NCI-H748 treated with DMSO at 0.1 percent for 48 hours (cell line): ENCODE data around the gene PTAFR.

ENCODE experiments used
- DNase-seq: peaks from one replicate; lab custom pipeline; 2025; lab: John Stamatoyannopoulos, UW

Gene PTAFR

DNA sequence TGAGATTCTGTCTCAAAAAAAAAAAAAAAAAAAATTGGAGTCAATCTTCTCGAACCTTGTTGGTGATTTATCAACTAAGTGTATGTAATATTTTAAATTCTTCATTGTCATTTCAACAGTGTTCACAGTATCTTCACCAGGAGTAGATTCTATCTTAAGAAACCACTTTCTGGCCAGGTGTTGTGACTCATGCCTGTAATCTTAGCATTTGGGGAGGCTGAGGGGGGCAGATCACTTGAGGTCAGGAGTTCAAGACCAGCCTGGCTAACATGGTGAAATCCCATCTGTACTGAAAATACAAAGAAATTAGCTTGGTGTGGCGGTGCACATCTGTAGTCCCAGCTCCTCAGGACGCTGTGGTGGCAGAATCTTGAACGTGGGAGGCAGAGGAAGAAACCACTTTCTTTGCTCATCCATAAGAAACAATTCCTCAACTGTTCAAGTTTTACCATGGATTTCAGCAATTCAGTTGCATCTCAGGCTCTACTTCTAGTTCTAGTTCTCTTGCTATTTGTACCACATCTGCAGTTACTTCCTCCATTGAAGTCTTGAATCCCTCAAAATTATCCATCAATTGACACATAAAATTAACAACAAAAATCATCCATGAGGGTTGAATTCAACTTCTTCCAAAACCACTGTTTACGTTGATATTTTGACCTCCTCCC lies 57.7 kb downstream of the PTAFR start:
- DNase-seq = no peak

DNA sequence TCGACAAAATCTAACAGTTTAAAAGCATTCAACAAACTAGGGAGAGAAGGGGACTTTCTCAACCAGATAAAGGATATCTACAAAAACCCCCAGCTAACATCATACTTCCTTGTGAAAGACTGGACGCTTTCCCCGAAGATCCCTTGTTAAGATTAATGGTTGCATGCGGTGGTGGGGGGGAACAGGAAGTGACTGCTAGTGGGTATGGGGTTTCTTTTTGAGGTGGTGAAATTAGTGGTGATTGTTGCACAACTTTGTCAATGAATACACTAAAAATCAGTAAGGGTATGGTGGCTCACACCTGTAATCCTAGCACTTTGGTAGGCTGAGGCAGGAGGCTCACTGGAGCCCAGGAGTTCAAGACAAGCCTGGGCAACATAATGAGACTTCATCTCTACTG lies 61.2 kb downstream of the PTAFR start:
- DNase-seq = no peak

DNA sequence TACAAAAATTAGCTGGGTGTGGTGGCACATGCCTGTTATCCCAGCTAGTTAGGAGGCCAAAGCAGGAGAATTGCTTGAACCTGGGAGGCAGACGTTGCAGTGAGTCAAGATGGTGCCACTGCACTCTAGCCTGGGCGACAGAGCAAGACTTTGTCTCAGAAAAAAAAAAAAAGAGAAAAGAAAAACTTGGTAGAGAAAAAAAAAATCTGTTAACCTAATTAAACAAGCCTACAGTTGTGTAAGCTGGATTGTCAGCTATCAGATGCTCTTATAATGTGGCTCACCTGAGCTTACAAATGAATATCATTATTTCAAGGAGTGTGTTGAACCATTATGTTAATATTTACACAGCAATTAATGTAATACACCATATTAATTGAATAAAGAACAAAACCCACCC lies 61.6 kb downstream of the PTAFR start:
- no peak for DNase-seq

DNA sequence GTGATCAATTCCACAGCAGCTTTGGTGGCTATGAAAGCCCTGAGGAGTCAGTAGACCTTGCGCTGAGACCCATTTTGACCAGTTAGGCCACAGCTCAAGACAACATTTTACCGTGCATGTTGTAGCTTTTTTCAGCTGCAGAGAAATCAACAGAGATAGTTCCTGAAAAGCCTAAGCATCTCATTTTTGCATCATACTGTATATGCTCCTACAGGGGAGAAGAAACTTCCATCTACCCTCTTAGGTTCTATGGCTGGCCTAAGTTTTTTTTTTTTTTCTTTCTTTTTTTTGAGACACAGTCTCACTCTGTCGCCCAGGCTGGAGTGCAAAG lies 63.3 kb downstream of the PTAFR start:
- no peak for DNase-seq

DNA sequence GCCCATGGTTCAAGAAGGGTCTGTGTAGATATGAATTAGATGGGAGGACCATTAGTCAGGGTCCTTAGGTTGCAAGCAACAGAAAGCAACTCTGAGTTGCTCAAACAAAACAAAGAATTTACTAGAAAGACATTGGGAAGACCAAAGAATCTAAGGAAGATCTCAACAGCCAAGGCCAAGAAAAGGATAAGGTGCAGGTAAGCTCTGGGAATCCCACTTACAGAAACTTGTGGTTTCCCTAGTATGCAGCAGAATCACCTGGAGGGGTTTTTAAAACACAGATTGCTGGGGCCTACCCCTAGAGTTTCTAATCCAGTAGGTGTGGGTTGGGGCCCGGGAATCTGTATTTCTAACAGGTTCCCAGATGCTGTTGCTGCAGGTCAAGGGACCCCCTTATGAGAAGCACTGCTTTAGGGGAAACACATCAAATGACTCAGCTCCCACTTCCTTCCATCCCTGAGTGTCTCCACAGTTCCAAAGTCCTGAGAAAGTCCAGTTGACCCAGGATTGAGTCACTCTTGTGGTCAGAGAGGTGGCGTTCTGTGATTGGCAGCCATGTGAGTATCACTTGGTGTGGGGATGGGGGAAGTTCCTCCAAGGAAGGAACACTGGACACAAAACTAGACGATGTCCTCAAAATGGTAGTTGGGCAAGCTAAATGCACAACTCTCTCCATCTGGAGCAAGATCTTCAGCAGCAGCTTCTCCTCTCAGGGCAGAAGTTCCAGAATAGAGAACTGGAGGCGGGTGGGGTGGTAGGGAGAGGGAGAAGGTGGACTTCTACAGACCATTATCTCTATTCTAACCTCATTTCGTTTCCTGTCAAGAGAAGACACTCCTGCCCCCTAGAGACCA lies 63.9 kb downstream of the PTAFR start:
- no peak for DNase-seq

DNA sequence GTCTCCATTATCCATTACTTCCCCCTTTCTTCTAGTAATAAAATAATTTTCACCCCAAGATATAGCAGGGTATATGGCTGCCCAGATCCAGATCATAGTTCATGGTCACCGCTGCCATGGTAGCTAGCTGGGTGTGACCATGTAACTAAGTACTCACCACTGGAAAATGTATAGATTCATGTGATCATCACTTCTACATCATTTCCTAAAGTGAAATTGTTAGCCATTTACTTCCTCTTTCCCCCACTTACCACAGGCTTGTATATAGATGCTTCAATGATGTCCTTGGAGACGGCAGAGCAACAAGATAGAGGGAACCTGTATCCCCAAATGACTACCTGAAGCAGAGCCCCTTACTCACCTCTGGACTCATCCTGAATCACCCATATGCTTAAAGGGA lies 65.3 kb downstream of the PTAFR start:
- DNase-seq = no peak

DNA sequence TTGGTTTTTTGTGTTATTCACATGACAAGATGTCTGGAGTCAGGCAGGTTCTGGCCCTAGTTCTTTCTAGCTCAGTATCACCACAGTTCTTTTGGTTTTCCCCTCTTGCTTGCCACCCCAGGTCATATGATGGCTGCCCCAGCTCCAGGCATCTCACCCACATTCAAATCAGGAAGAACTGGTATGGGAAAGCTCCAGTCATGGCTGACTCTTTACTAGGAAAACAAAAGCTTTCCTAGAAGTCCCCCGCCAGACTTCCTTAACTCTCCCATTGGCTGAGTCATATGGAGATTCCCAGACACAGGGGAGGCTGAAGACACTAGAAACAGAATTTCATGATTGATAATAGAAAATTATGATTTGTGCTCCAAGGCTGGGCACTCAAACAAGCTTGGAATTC lies 65.9 kb downstream of the PTAFR start:
- no peak for DNase-seq

DNA sequence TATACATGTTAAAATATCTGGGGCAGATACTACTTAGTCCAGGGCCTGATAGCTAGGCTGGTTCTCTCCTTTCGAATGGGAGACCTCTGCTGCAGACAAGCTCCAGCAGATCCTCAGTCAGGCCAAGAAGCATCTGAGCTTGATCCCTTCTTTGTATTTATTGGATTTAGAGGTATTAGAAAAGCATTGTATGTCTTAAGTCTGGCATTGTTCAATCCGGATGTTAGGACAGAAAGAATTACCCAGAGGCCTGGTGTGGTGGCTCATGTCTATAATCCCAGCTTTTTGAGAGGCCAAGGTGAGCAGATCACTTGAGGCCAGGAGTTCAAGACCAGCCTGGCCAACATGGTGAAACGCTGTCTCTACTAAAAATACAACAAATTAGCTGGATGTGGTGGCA lies 66.9 kb downstream of the PTAFR start:
- DNase-seq = no peak

DNA sequence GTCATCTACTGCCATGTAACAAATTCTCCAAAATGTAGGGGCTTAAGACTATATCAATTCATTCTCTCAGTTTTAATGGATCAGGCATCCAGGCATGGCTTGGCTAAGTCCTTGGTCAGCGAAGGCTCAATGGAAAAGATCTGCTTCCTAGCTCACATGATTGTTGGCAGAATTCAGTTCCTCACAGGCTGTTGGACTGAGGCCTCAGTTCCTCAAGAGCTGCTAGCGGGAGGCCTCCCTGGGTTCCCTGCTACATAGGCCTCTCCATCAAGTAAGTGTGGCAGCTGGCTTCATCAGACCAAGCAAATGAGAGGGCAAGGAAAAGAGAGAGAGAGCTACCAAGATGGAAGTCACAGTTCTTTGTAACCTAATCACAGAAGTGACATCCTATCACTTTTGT lies 68.5 kb downstream of the PTAFR start:
- DNase-seq = no peak

DNA sequence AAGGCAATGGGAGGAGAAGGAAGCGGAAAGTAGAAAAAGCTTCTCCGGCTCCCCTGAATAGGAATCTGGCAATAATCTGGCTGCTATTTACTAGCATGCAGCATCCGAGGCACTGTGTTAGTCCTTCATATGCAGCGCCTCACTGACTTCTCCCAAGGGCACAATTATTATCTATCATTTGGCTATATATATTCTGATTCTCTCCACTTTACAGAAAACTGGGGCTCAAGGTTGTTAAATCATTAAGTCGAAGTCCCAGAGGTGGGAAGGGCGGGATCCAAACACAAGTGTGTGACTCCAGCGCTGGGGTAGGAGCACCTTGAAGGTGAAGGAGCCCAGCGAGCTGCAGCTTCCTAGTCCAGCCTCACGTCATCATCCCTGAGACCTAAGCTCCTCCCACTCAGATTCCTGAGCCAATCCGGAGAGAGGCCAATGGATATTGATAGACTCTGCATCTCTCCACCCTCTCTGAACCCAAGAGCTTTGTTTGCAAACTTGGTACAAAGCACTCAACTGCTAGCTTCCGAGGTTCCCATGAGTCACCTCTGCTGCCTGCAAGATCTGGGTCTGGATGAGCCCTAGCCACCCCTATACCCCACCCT lies 71.5 kb downstream of the PTAFR start:
- no peak for DNase-seq

DNA sequence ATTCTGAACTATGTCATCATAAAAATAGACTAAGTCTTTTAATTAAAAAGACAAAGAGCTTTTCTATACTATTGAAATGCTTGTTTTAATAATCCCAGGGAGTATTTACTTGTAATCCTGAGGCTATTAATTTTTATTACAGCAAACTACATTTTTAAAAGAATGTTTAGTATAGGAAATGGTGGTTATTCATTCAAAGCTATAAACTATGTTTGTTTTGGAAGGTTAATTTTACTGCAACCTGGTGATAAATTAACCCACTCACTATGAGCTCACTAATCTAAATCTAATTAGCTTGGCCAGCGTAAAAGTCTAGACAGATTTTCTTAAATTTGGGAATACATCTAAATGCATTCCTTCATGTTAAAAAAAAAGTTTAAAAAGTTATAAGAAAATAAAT lies 74.3 kb downstream of the PTAFR start:
- no peak for DNase-seq

DNA sequence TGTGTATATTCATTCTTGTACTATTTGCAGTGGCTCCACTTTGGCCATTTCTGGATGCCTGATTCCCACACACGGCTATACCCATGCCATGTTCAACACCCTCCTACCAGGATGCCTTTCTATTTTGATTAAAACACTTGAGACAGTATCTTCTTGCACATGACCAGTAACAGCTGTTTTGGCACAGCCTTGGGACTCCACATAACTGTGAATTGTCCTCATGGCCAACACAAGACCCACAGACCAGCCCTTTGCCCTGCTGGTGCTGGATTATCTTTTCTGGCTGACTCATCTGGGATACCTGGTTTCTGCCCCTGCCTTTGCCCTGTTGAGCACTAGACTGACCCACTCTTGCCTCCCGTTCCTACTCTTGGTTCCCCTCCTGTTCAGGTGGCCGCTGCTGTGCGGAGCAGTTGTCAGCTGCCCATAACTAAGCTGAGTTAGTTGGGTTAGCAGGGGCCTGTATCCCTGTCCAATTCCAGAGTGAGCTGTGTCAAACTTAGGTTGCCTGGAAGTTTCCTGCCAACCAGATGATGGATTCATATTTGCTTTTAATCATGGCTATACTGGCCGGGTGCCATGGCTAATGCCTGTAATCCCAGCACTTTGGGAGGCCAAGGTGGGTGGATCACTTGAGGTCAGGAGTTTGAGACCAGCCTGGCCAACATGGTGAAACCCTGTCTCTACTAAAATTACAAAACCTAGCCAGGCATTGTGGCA lies 77.3 kb downstream of the PTAFR start:
- no peak for DNase-seq
